Hematopoietic multipotent progenitor cell treated with erythropoietin and hydrocortisone succinate and interleukin-3 and kit ligand, for 4 days (in vitro differentiated cells): ENCODE measurements around the gene RBPJ.
"Not testable (repeated sequence)": the region's sequence is repeated elsewhere in the genome, so short reads cannot be mapped to it uniquely, and the experiment has no call there.

Experiments
- DNase-seq: peaks from one replicate; pipeline ENCODE4 v3.0.0-alpha.2; 2015

RBPJ gene

DNA sequence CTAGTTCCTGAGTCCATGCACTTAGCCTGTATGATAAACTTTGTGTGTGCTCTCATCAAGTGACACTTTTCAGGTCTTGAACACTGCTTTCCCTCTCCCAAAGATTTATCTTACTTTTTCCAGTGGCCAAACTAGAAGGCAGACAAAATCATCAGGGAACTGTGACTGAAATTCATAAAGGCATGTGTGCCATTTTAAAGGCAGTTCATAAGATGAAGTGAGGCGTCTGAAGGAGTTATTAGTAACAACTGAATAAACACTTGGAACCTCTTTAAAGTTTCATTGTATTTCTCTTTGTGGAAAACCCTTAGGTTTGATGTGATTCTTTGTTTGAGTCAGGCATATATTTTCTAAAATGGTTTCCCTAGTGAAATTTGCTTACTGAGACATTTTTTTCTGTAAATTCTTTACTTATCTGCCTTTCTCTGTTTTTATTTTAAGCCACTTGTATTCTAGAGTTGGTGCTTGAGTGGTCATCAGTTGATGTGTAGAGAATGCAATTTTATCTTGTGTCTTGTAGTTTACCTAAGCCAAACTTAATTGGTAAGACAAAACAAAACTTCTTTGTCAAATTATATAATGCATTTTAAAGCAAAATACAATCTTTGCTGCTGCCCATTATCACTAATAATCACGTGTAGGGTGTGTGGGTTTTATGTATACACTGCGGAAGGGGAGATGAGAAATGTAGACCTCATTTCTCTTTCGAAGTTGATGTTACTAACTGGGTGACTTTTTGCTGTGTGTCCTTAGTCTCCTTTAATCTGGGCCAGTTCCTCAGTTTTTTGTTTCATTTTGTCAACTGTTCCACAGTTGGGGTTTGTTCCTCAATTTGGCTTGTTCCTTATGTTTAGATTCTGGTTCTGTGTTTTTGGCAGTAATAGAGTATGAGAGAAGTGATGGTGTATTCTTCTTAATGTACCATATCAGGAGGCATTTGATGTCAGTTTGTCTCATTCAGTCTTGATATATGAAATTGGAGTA is 56.8 kb downstream of the RBPJ start:
- DNase-seq: peak; percentile 21

DNA sequence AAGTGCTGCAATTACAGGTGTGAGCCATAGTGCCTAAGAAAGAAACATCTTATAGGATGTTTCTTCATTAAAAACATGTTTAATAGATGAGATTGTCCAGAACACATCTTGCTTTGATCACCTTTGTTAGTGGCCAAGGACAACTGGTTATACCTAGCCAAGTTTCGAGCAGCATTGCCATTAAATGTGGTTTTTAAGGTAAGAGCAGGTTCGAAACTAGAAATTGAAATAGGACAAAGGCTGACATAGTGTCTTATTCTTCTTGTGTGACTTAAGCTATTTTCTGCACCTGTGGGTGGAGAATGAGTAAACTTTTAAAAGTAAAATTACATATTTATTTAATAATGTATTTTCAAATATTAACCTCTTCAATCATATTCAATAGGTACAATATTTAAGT is 59.0 kb downstream of the RBPJ start:
- DNase-seq: no peak

DNA sequence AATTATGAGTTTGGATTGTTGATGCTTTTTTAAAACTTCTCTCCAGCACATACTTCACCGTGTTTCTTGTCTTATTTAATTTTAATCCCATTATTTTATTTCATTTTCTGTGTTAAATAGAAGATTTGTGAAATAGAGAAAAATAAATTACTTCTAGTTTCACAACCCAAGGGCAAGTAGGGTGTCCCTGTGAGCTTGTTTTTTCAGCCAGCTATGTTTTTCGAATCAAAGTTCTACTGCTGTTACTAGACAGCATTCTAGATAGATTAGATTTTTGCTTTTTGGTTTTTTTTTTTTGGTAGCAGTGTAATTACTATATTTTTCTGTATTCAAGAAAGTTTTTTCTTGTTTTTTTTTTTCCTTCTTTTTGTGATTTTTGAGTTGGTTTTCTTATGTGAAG is 59.9 kb downstream of the RBPJ start:
- no peak for DNase-seq

DNA sequence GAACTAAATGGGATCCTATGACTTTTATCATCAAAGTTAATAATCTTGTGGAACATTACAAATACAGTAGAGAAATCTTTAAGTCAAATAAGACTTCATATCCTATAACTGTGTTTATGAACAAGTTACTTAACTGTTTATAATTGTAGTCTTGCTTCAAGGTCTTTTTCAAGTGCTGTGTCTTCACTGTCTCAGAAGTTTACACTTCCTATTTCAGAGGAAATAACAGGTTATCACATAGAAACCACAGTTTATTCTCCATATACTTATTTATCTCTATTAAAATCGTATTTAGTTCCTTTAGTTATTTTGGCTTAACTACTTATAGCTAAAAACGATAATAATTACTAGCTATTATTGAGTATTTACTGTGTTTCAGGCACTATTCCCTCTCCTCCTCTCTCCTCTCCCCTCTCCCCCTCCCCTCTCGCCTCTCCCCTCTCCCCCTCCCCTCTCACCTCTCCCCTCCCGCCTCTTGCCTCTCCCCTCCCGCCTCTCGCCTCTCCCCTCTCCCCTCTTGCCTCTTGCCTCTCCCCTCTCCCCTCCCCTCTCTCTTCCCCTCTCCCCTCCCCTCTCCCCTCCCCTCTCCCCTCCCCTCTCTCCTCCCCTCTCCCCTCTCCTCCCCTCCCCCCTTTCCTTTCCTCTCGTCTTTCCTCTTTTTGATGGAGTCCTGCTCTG is 63.7 kb downstream of the RBPJ start:
- no peak for DNase-seq

DNA sequence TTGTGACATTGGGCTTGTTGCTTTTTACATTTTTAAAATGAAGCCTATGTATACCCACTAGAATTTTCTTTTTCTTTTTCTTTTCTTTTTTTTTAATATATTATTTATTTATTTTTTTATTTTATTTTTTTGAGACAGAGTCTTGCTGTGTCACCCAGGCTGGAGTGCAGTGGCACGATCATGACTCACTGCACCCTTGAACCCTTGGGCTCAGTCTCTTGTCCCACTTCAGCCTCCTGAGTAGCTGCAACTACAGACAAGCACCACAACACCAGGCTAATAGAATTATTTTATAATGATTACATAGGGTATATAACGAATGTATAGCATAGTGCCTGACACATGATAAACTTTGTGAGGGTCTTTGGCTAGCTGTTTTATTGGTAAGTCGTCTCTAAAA is 64.9 kb downstream of the RBPJ start:
- no peak for DNase-seq

DNA sequence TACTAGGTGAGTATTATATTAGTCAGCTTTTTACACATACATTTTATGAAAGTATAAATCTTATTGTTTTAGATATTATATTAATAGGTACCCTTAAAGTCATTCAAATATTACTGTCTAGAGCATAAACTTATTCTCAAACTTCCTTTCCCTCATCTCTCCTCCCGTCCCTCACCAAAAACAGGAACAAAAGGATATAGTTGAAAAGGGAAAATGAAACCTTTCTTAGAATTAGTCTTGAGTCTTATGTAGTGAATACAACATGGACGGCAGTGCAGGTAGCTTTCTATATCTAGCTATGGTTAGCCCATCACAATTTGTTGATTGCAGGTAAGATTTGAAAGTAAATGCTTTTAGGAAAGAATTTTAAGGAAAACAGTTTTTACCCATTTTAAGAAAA is 65.6 kb downstream of the RBPJ start:
- no peak for DNase-seq

DNA sequence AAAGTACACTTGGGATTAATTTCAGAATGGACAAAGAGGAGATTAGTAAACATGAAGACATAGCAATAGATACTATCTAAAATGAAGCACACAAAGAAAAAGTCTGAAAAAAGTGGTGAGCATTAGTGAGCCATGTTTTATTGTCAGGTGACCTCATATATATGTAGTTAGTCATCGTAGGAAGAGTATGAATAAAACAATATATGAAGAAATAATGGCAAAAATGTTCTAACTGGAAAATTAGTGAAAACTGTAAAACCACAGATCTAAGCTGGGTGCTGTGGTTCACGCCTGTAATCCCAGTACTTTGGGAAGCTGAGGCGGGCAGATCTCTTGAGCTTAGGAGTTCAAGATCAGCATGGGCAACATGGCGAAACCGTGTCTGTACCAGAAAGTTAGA is 67.9 kb downstream of the RBPJ start:
- no peak for DNase-seq

DNA sequence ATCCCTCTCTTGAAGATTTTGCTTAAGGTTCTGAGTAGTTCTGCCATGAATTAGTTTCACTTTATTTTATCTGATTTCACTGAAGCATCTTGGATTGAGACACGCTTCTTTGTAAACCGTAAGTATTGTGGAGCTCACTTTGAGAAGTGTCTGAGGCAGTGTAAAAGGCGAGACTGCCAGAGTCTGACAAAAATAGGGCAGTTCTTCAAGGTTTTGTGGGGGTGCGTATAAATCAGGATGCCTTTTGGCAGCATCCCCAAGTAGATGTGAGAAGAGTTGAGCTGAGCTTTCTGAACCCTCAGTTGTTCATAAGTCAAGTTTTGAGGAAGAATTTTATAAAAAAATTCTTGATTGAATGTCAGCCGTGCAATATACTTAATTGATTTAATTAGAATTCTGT is 76.3 kb downstream of the RBPJ start:
- no peak for DNase-seq

DNA sequence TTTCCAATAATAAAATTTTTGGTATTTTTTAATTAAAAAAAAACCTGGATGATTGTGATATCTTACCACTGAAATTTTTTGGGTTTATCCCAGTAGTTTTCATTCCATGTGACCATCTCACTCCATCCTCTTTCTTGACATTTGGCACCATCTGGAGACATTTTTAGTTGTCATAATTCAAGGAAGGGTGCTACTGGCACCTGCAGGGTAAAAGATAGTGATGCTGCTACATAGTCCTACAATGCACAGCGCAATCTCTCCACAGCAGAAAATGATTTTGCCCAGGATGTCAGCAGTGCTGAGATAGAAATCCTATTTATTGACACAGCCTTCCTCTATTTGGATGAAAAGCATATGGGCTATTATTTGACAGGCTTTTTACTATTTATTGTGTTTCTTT is 79.3 kb downstream of the RBPJ start:
- peak; percentile 32 for DNase-seq

DNA sequence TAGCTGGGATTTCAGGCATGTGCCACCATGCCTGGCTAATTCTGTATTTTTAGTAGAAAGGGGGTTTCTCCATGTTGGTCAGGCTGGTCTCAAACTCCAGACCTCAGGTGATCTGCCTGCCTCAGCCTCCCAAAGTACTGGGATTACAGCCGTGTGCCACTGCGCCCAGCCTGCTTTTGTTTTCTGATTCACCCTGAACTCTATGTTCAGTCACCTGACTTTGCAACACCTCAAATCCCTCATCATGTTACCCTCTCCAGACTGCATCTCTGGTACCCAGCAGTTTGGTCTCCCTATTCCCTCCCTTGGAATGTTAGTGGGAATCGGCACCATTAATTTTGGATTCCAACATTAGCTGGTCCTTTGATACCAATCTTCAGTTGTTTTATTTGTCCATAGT is 81.2 kb downstream of the RBPJ start:
- DNase-seq: not testable (repeated sequence)

DNA sequence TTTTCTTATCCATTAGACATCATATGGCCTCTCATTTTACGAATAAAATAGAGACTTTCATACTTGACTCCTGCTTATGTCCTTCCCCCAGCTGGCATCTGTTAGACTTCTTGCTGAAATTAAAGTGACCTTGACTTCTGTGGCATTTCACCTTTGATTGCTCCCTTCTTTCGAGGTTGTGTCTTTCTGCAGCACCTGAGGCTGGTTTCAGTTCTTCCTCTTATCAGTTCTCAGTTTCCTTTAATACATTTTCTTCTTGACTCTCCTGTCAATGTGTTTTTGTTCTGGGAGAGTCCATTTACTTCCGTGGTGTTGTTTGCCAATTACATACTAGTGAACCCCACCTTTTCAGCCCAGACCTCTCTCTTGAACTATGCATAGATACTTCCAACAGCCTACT is 81.6 kb downstream of the RBPJ start:
- no peak for DNase-seq

DNA sequence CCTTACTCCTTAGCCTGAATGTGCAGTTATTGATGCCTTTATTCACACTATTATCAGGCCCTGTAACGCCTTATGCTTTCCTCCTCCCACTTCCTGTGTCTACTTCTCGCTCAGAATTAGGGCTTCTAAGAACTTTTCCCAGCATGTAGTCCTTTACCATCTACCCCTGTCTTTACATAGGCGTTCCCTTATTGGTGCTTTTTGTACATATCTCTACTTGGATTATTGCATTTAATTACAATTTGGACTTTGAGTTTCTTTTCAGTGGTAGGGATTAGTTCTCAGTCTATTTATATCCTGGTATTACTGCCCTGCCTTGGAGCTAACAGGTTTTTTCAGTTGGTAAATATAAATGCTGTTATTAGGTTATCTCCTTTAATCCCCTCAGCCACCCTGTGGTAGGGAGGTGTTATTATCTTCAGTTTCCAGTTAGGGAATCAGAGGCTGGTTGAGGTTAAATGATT is 84.0 kb downstream of the RBPJ start:
- peak; percentile 52 for DNase-seq

DNA sequence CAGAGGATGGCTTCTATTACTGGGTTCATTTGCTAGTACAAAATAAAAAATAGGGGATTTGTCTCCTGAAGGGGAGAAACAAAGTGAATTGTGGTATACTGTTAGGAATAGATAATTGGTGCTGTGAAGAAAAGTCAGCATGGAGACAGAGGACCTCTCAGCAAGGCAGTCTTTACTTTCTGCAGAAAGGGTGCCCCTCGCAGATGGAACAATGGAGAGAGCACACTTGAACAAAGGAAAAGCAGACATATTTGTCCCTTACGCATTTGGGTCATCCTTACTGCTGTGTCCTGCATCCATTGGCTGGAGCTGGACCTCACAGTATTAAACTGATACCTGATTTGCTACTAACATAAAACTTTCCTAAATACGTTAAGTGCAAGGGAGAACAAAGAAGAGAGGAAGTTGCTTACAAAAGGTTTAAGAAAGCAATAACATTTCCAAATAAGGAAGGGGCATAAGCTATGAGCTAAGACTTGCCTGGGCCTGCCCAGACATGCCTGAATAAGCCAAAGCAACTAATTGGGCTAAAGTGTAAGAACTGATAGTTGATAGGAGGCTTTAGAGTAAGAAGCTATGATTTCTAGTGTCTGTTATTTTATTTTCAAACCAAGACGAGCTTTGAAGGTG is 85.6 kb downstream of the RBPJ start:
- no peak for DNase-seq

DNA sequence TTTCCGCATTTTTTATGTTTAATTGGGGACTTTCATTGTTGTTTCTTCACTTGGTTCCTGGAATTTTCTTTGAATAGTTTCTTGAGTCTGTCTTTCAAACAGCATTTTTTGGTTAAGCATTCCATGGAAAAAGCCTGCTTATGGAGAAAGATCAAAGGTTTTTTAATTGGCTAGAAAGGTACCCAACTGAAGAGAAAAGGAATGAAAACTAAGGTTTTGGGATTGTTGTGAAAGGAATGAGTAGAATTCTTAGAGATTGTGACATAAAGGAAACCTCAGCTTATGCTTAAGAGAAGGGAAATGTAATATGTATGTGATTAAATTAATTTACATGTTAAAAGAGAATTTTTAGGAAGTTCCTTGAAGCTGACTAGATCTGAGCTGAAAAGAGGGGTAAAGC is 86.7 kb downstream of the RBPJ start:
- no peak for DNase-seq

DNA sequence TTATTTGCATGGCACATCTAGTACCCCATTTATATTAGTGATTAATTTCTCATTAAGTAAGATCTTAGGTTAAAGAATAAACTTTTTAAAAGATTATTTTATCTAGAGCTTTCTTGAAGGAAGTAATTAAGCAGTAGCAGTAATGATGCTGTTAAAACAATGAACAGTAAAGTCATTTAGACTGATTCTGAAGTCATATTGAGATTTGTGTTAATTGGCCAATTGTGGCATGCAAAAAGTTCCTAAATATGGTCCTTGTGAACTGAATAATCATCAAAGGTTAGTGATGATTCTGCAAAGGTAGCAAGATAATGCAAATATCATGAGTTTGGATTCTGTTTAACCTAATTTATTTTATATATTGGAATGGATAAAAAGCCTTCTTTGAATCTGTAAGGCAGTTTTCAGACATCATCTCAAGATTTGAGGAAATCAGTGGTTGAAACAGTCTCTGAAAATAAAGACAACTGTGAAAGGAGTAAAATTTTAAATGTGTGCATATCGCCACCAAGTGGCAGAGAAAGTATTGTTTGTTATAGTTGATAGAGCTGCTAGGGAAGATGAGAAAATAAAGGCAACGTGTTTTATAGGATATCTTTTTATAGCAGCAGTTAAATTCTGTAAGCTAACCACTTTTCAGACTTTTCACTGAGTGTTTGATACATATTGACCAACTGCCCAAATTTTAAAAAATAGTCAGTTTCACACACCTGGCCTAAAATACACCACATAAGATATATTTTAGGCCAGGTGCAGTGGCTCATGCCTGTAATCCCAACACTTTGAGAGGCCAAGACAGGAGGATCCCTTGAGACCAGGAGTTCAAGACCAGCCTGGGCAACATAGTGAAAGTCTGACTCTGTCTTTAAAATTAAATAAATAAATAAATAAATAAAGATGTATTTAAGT is 89.8 kb downstream of the RBPJ start:
- DNase-seq: peak; percentile 79

DNA sequence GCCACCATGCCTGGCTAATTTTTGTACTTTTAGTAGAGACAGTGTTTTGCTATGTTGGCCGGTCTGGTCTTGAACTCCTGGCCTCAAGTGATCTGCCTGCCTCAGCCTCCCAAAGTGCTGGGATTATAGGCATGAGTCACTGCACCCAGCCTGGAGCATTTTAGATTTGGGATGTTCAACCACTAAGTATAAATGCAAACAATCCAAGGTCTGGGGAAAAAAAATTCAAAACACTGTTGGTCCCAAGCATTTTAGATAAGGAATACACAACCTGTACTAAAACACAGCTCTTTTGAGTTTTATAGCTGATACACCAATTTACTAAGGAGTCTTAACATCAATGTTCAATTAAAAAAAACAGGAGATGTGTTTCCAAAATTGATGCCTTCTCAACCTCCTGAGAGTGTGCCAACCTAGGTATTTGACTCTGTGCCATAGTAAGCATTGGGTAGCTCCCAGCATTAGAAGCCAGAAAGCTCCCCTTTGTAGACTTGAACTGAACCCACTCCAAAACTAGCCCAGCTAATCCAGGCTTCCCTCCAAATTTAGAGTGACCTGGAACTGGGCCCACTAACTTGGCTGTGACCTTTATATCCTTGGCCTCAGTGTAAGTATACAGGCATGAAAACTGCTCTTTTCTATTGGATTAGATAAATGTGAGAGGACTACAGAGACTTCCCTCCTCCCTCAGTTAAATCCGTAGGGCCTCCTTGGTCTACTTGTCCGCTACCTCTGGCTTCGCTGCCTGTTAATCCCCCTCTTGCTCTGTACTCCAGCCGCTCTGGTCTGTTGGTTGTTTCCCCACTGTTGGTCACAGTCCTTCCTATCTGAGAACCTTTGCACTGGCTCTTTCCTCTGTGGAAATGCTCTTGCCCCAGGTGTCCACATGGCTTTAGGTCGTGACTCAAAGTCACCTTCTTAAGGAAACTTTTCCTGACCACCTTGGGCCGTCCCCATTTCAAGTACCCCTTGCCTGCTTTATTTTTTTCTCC is 91.9 kb downstream of the RBPJ start:
- DNase-seq: no peak

DNA sequence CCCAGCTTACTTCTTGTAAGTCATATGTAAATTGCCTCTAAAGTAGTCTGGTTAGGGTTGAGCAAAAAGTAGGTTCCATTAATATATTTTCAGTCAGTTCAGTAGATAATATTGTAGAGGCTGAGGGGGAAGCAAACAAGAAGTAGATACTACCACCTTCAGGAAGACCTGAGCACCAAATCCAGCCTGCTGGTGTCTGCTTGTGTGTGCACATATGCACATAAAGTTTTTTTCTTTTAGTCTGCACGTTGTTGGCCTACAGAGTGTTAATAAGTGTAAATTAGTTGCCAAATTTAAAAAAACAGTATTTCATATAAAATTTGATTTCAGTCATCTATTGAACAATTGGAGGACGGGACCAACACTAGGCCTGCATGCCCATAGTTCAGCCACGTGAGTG is 92.8 kb downstream of the RBPJ start:
- no peak for DNase-seq

DNA sequence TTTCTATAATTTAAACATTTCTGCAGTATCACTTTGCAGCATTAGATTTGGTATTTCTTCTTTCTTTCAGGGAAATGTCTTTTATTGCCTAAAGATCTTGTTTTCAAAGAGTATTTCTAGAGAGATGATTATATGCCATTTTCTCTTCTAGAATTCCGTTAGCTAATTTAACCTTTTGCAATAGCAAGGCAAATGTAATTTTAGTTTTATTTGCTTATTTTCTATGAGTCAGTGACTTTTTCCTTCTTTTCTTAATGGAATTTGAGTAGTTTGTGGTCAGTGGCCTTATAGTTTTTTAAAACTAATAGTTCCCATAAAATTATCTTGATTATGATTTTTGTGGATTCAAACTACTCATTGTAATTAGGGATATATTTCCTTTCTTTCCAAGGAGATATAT is 97.3 kb downstream of the RBPJ start:
- no peak for DNase-seq

DNA sequence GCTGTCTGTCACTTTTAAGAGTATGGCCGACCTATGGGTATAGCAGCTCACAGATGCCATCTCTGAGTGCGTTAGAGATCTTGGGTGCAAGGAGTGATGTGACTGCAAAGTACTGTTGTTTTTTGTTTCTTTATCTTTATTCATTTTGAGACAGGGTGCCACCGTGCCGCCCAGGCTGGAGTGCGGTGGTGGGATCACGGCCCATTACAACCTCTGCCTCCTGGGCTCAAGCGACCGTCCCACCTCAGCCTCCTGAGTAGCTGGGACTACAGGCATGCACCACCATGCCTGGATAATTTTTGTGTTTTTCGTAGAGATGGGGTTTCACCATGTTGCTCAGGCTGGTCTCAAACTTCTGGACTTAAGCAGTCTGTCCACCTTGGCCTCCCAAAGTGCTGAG is 98.0 kb downstream of the RBPJ start:
- no peak for DNase-seq

DNA sequence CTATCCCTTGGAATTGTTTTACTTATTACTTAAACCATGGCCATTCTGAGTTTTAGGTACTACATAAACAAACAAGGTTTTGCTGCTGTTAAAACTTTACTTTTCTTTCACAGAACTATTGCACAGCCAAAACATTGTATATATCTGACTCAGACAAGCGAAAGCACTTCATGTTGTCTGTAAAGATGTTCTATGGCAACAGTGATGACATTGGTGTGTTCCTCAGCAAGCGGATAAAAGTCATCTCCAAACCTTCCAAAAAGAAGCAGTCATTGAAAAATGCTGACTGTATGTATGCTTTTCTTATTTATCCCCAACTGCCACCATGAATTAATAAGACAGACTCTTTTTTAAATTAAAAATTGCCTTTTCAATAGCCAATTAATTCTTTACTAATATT is 99.6 kb downstream of the RBPJ start:
- no peak for DNase-seq

DNA sequence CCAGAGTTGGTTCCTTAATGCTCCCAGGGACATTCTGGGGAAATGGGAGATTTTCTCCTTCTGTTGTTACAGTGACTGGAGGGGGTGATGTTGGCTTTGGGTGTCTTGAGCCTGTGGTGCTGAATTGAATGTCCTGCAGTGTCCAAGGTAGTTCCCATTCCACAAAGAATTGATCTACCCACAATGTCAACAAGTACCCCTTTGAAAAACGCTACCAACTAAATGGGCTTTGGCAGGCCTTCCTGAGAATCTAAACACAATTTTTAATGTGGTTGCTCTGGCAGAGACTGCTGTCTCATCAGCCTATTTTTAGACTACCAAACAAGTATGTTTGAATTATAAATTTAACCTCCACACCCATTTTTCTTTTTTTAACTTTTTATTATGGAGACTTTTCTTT is 100.1 kb downstream of the RBPJ start:
- no peak for DNase-seq
